DOHH2 (cell line): Measurements from ENCODE around the gene ARNT2.

Source experiments
- CTCF ChIP-seq: fragments of 200-600 bp; sonication (generic); IDR thresholded peaks from one replicate; pipeline ENCODE4 v1.5.1; 2014; ENCODE audit warnings: antibody characterized with exemption, mild to moderate bottlenecking, low read depth, low read length; ENCODE audit not compliant: poor library complexity, severe bottlenecking
- EZH2phosphoT487 ChIP-seq: fragments of 200-600 bp; sonication (generic); IDR thresholded peaks from 2 replicates; pipeline ENCODE4 v1.6.1; 2017; ENCODE audit warnings: borderline replicate concordance, mild to moderate bottlenecking, antibody characterized with exemption, low read length, moderate library complexity, mixed read lengths

- TF ChIP-seq CTCF = no peak
- TF ChIP-seq EZH2phosphoT487 = no peak
Measured at GRCh38 chr15:80436511-80437307, 32.5 kb downstream of the ARNT2 start.
